Inflammatory macrophage treated with lipopolysaccharide for 4 hours (primary cell): ENCODE measurements around the gene TNFRSF14.

Experiments used
- DNase-seq: peaks from one replicate; pipeline ENCODE4 v3.0.0-alpha.2; 2020

TNFRSF14 gene

GRCh38 chr1:2556277-2556677 lies at the start of gene TNFRSF14:
TNFRSF14 (plus strand) TSS chr1:2556371; CDS start chr1:2556665, 294 bp downstream.
- DNase-seq, result peak; percentile 88

DNA sequence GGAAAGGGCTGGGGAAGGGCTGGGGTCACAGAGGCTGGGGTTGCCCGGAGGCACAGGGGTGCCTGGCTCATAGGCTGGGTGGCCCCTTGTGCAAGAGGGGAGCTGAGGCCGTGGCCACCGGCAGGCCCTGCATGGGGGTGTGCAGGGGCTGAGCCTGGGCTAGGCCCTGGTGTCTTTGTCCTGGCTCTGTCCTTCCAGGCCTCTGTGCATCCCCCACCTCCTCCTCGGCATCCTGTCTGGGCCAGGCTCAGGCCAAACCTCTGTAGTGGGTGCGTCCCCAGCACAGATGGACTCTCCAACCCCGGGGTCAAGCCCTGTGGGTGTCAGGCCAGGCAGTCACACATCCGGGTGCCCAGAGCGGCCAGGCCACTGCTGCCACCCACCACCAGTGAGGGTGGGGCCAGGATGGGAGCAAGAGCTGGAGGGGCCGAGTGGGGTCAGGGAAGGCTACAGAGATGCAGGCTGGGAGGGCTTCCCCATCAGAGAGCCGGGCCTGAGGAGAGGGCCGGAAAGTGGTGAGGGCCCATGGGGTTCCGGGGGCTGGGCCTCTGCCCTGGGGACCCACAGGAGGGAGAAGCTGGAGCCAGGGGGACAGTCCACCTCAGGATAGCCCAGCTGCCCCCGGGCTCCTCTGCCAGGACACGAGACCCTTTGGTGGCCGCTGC lies 49.1 kb upstream of the TNFRSF14 start:
- DNase-seq, result no peak

DNA sequence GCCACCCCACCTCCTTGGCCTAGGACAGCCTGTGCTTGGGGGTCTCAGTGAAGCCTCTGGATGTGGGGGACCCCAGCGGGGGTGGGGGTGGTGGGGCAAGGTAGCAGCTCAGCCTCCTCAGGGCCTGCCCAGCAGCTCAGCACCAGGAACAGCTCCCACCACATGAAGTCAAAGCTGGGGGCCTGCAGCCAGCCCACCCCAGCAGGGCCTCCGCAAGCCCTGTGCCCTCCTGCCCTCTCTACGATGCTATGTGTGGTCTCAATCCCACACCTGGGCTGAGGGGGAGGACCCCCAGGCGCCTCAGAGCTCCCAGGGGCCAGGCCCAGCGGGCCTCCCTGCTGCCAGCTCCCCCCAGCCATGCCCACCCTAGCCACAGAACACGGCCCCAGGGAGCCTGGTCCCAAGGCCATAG lies 48.4 kb upstream of the TNFRSF14 start:
- no peak for DNase-seq

DNA sequence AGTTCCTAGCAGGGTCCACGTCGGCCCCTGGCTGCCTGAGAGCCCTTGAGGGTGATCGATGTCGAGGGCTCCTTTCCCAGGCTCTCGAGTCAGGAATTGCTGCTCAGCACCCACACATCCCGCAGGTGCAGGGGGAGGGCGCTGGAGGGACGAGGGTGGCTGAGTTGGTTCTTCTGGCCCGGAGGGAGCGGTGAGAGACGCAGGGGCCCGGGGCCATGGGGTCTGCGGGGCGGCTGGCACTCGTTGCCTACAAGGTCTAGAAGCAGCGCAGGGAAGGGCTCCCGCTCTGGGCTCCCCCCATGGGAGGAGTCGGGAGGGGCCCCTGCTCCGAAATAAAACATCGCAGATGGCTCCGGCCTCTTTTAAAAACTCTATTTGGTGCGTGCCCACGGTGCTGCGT lies 48.0 kb upstream of the TNFRSF14 start:
- DNase-seq, result no peak

- DNase-seq, result no peak
Observed at GRCh38 chr1:2508751-2509150, 47.4 kb upstream of the TNFRSF14 start.

DNA sequence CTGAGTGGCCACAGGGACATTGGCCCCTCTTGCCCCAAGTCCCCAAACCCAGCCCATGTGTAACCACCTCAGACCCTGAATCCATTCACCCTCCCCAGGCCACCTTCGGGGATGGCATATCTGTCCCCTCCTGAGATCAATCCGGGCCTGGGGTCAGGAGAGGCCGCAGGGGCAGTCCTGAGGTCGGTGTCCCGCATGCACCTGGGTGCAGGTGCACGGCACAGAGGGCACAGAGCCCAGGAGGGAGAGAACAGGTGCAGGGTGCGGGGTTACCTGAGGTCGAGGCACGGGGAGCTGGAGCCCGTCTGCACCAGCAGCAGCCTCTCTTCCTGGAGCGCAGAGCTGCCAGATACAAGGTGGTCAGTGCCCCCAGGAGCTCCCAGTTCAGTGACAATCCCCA lies 46.6 kb upstream of the TNFRSF14 start:
- no peak for DNase-seq

DNA sequence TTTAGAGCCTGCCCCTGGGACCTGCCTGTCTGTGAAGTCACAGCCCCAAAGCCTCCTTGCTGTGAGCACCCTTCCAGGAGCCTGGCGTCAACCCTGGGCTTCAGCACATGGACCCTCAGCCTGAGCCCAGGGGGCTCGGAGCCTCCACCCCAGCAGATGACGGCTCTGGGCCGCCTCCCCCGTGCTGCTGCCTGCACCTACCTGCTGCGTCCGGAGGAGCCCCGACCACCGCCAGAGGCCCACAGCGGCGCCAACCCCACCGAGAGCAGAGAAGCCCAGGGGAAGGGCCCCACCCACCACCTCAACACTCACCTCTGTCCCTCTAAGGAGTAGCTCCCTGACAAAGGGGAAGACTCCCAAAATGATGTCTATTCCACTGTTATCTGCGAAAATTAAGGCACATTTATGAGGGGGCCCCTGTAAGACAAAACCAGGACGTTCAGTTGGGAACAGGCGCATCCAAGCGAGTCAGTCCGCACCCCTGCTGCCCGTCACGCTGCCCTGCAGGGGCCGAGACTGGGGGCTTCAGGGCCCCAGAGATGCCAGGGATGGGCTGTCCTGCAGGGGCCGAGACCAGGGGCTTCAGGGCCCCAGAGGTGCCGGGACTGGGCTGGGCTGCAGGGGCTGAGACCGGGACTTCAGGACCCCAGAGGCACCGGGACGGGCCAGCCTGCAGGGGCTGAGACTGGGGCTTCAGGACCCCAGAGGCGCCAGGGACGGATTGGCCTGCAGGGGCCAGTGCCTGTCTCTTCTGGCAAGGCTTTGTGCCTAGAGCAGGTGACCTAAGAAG lies 45.6 kb upstream of the TNFRSF14 start:
- DNase-seq, result no peak

DNA sequence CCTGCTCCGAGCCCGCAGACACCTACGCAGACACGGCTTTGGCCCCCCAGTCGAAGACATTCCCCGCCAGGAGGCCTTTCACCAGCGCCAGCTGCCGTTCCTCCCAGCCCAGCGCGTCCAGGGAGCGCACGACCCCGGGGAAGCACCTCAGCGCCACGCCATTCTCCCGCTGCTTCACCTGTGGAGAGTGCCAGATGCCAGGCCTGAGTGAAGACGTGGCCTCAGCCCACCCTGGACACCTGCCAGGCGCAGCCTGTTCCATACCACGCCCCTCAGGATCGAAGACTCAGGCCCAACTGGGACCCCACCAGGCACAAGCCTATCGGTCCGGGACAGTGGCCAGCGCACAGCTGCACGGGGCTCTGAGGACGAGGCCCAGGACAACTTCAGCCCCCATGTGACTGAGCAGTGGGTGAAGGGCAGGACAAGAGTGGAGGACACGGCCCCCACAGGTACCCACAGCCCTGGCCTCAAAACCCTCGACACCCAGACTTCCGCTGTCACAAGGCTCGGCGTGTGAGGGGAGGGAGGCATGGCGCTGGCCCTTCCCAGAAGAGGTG lies 43.2 kb upstream of the TNFRSF14 start:
- DNase-seq, result no peak

DNA sequence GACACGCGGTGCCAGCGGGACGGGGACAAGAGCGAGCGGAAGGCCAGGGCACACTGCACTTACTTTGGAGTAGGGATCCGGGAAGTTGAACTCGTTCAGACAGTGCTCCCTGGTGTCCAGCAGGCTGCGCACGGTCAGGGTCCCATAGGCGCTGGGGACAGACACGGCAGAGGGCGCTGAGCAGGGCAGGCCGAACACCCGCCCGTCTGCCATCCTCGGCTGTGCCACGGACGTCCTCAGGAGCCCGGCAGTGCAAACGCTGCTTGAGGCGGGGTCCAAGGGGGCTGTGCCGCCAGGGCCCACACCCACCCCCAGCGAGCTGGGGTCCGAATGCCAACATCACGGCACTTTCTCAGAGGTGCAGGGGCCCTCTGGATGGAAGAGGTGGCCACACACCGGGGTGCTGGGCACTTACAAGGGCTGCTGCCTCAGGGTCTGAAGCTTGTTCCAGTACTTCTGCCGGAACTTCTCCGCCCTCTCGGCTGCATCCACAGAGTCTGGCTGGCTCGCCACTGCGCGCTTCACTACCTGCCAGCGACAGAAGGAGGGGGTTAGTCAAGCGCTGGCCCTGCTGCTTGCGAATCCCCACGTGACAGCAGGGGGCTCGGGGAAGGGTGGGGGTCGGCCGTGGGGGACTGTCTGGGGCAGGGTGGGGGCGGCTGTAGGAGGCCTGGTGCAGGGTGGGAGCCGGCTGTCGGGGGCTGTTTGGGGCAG lies 42.1 kb upstream of the TNFRSF14 start:
- DNase-seq, result no peak

DNA sequence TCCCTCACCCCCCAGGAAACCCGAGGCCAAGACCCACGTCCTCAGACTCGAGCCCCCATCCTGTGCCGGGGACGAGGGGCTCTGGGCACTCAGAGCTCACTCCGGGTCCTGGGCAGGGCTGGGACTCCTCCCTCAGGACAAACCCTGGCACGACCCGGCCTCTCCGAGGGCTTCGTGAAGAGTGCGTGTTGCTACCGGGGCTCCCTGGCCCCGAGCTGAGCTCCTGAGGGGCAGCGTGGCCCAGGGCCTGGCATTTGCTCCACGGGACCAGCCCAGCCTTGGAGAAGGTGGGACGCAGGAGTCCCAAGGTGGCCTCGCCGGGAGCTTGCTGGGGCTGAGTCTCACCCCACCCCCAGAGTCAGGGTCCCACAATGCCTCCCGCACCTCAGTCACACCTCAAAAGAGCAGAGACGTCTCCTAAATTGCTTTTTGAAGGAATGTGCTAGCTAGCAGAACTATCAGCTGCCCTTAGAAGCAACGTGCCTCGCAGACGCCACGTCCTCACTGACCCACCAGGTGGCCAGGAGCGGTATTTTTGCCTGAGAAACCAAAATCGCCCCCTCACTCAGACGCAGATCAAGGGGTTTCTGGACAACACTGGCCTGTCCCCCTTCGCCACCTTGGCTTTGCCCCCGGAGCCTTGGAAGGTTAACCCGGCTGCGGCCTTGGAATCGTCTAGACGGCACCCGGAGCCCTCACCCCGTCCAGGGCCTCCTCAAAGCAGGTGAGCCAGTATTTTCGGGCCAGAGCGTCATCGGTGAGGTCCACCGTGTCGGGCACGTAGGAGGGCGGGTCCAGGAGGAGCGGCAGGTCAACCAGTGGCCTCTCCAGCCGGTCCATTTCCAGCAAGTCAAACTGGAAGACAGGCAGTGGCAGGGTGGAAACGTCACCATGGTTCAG lies 41.1 kb upstream of the TNFRSF14 start:
- DNase-seq, result no peak

- DNase-seq, result no peak
Observed at GRCh38 chr1:2515763-2516080, 40.4 kb upstream of the TNFRSF14 start.

DNA sequence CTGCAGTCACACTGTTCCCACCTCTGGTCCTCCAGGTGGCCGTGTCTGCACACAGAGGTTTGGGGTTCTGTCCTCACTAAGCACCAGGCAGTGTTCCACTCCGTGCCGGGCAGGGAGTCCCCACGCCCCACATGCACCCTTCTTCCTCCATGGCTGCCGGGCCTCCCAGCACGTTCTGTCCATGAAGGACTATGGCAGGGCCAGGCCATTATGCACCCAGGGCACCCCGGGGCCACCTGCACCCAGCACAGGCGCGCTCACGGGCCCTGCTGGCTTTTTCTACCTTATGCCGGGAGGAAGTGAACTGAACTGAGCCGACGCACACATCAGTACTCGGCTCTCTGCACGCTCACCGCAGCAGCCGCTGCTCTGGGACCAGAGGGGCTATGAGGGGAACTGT lies 40.0 kb upstream of the TNFRSF14 start:
- no peak for DNase-seq

DNA sequence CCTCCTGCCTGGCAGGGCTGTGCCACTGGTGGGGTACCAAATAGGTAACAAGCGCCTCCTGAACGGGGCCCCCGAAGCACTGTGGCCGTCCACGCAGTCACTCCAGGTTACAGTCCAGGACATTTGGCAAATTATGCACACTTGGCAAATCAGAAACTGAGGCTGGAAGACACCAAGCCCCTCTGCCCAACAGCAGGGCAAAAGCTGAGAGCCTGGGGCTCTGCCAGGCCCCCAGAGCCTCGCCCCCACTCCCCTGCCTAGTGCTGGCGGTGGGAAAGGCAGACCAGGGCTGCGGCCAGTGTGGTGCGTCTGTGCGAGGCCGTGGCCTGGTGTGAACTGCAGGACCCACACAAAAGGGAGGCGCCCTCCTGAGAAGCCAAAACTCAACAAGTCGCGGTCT lies 39.2 kb upstream of the TNFRSF14 start:
- DNase-seq, result no peak

DNA sequence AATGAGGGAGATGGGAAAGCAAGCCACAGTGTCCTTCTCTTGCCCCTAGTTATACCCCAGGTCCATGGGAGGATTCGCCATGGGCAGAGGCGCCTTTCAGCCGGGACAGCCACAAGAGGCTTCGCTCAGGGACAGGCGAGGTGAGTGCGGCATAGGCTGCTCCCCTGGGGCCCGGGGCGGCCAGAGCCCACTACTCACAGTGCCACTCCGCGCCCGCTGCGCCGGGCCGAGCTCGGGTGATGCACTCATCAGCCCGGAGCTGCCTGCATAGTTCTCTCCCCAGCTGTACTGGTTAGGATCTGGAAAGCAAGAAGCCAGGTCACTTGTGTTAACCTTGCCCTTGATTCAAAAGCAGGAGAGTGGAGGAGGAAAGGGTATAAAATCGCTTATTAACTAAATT lies 38.2 kb upstream of the TNFRSF14 start:
- no peak for DNase-seq

- no peak for DNase-seq
Observed at GRCh38 chr1:2518528-2518927, 37.6 kb upstream of the TNFRSF14 start.

- no peak for DNase-seq
Observed at GRCh38 chr1:2519029-2519685, 37.0 kb upstream of the TNFRSF14 start.

DNA sequence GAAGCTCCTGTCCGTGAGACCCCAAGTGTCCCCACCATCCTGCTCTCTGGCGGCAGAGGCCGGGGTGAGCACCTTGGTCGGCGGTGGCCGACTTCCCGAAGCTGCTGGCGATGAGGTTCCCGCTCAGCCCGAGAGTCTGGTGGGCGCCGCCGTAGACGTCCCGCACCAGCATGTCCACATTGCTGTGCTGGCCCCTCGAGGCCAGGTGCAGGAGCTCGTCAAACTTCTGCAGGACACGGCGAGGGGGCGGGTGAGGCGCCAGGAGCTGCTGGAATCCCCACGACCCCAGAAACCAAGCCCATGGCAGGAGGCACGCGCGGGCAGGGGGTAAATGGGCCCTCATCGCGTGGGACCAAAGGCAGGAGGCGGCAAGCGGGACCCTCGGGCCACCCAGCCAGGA lies 36.4 kb upstream of the TNFRSF14 start:
- DNase-seq, result no peak

- no peak for DNase-seq
Observed at GRCh38 chr1:2520206-2520605, 36.0 kb upstream of the TNFRSF14 start.

DNA sequence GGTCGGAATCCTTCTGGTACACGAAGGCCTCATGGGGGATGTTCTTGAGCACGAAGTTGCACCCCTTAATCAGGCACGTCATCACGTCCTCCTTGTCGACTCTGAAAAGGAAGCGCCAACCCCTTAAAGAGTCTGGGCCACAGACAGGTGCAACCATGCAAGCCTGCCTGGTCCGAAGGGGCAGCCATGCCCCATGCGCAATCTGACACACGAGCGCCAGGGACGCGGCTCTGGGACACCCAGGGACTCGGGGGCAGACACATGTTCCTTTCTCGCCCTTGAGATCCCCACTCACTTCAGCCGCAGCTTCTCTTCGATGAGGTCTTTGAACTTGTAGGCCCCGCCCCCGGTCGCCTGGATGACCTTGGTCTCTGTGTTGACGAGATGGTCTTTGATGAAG lies 35.4 kb upstream of the TNFRSF14 start:
- no peak for DNase-seq

DNA sequence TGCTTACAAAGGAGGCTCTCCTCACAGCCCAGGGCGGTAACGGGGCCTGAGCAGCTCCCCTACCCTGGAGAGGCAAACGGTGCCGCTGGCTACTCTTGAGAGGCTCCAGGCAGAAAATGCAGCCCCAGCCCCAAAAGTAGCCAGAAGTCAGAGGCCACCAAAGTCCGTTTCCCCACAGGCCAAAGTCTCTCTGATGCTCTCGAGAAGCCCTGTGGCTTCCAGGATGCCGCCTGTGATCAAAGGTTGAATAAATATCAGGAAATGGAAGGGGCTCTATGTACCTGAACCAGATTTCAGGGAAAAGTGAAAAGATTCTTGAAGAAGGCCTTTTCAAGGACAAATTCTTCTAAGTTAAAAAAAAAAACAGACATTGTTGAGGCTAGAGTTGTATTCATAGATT lies 33.9 kb upstream of the TNFRSF14 start:
- no peak for DNase-seq

DNA sequence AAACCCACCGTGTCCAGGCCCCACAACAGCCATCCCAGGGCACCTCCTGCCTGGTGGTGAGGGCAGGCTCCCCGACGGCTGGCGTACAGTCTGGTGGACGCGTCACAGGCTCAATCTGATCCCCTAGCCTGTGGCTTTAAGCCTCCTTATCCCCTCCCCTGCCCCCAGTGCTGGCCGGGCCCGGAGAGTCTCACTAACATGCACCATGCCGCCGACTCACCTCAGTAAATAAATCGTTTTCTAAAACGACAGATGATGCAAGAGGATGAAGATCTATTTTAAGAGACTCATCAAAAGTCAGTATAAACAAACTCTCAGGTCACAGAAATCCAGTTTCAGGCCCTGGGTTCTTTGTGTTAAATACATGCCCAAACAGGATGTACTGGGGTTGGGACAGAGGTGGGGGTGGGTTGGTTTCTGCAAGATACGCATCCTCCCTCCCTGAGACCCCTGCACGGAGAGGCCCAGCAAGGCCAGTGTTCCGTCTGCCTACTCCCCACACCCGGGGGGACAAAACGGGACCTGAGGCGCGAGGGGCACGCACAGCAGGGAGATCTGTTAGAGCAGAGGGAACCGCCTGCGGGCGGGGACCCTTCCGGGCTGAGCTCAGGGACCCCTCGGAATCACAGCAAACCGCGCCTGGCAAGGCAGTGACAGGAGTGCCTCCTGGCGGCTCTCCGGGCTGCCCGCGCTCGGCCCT lies 32.8 kb upstream of the TNFRSF14 start:
- no peak for DNase-seq
